GM12864 (cell line): Measurements from ENCODE around the gene DMGDH.

Experiments
- DNase-seq: peaks from one replicate; pipeline ENCODE4 v3.0.0-alpha.2; 2011; ENCODE audit warnings: low read depth
- H3K4me3 ChIP-seq: 2 replicates; pipeline ENCODE4 v1.5.1; 2011; ENCODE audit warnings: mild to moderate bottlenecking, low read depth, low read length, control low read depth
- CTCF ChIP-seq: IDR thresholded peaks from 2 replicates; pipeline ENCODE4 v1.5.1; 2011; ENCODE audit warnings: low read depth, mild to moderate bottlenecking, moderate library complexity, low read length, control low read depth, inconsistent platforms; ENCODE audit errors: missing control alignments

The DMGDH gene

GRCh38 chr5:78975035-78975434, 94.4 kb downstream of the DMGDH start:
- DNase-seq: no peak
- no peak for TF ChIP-seq CTCF
- no peak overlapping the region for H3K4me3 ChIP-seq

- no peak overlapping the region for H3K4me3 ChIP-seq
- TF ChIP-seq CTCF: no peak
- DNase-seq: no peak
Measured at GRCh38 chr5:78974601-78975000, 94.9 kb downstream of the DMGDH start.

GRCh38 chr5:78974011-78974410, 95.5 kb downstream of the DMGDH start:
- no peak overlapping the region for H3K4me3 ChIP-seq
- no peak for TF ChIP-seq CTCF
- no peak for DNase-seq

GRCh38 chr5:78972654-78973428, 96.6 kb downstream of the DMGDH start:
- no peak for TF ChIP-seq CTCF
- no peak overlapping the region for H3K4me3 ChIP-seq
- DNase-seq: no peak

GRCh38 chr5:78971998-78972397, 97.5 kb downstream of the DMGDH start:
- DNase-seq: no peak
- no peak overlapping the region for H3K4me3 ChIP-seq
- TF ChIP-seq CTCF: no peak

DNA sequence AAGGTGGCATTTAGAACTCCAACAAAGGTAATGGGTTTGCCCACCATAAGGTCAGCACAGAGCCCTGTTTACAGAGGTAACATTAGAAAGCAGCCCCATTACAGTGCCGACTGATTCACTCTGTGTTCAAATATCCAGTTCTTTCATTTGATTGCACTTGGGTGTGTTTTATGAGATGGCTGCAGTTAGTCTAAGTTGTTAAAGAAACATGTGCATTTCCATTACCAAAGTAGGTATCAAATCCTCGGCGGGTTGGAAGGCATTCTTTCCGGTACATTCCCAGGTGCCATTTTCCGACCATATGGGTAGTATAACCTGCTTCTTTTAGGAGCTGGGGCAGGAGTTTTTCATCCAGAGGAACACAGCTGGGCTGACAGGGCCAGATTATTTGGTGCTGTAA, 100.7 kb downstream of the DMGDH start:
- H3K4me3 ChIP-seq: no peak overlapping the region
- no peak for TF ChIP-seq CTCF
- no peak for DNase-seq

- TF ChIP-seq CTCF: peak; percentile 46
- no peak overlapping the region for H3K4me3 ChIP-seq
- DNase-seq: no peak
Measured at GRCh38 chr5:78964889-78965288, 104.6 kb downstream of the DMGDH start.
